HG02885 (cell line): ENCODE data around the gene HRH4.
A peak's percentile ranks its signal among the peaks of the same experiment; 100 is the strongest.

Source experiments
- ATAC-seq: cut with Tn5 transposase; IDR thresholded peaks from one replicate; pipeline ENCODE4 v1.9.1; 2021; ENCODE audit warnings: mild to moderate bottlenecking; ENCODE audit not compliant: unreplicated experiment, poor library complexity

The HRH4 gene

GRCh38 chr18:24500766-24501165 lies 40.3 kb downstream of the HRH4 start:
- no peak for ATAC-seq

GRCh38 chr18:24502667-24503523 lies 42.5 kb downstream of the HRH4 start:
- no peak for ATAC-seq

- no peak for ATAC-seq
Observed at GRCh38 chr18:24504401-24504800, 44.0 kb downstream of the HRH4 start.

GRCh38 chr18:24506175-24506574 lies 45.7 kb downstream of the HRH4 start:
- ATAC-seq, result no peak

- ATAC-seq, result no peak
Observed at GRCh38 chr18:24509435-24509834, 49.0 kb downstream of the HRH4 start.

GRCh38 chr18:24514439-24514838 lies 54.0 kb downstream of the HRH4 start:
- peak; percentile 81 for ATAC-seq

GRCh38 chr18:24515721-24516120 lies 55.3 kb downstream of the HRH4 start:
- ATAC-seq, result no peak

- ATAC-seq, result no peak
Observed at GRCh38 chr18:24516261-24516660, 55.8 kb downstream of the HRH4 start.

- no peak for ATAC-seq
Observed at GRCh38 chr18:24517554-24517953, 57.1 kb downstream of the HRH4 start.

- no peak for ATAC-seq
Observed at GRCh38 chr18:24518596-24518995, 58.2 kb downstream of the HRH4 start.
